Stimulated activated CD4-positive, alpha-beta T cell treated with anti-CD3 and anti-CD28 coated beads, Interleukin-12 subunit alpha, Interleukin-12 subunit beta, amount 100 ng/mL, for 4 hours (primary cell): Measurements from ENCODE around the gene PPP2R5C.

Source experiments
- DNase-seq: peaks from one replicate; pipeline ENCODE4 v3.0.0-alpha.2; 2020

PPP2R5C gene

DNA sequence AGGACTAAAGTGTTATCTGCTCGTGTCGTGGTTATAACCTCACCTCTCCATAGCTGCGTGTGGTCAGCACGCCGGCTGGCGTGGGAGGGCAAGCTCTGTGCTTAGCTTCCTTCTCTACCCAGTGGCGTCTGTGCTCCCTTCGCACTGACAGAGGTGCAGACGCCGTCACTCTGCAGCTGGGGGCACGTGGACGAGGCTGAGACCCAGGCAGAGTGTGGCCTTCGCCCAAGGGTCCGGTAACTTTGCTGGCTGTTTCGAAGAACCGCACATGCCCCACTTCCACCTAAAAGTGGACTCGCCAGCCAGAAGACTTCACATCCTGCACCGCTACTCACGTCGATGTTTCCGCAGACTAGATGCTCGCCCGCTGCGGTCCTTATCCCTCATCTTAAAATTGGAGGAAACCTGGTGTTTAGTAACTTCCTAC, 166.9 kb downstream of the PPP2R5C start:
- DNase-seq, result no peak

DNA sequence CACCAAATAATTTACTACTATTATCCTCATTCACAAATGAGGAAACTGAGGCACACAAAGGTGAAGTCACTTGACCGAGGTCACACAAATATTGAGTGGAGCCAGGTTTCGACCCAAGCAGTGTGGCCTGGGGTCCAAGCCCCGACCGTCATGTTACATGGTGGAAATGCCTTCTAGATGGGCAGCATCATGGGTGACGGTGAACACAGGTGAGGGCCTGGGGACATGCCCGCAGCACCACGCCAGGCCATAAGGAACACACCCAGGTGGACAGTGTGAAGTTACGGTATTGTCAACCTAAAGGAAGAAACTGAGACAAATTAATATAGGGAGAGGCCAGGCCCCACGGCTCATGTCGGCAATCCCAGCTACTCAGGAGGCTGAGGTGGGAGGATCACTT, 167.6 kb downstream of the PPP2R5C start:
- DNase-seq, result no peak

GRCh38 chr14:101929946-101930345, 168.4 kb downstream of the PPP2R5C start:
- DNase-seq, result no peak

DNA sequence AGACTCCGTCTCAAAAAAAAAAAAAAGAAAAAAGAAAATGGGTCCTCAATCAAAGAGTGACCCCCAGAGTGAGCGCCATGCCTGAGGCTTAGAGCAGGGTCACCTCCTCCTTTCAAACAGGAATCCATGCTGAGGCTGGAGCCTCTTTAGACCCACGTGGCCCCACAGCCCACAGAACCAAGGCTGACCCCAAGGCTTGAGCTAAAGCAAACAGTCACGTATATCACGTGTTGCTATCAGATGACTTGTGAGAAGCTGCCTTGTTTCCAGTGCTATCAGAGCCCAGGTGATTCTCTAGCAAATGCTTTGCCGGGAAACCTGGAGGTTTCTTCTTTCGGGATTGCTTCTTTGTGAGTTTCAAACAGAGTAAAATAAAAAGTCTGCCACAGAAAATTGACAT, 171.2 kb downstream of the PPP2R5C start:
- DNase-seq, result no peak

GRCh38 chr14:101933209-101933608, 171.7 kb downstream of the PPP2R5C start:
- no peak for DNase-seq

DNA sequence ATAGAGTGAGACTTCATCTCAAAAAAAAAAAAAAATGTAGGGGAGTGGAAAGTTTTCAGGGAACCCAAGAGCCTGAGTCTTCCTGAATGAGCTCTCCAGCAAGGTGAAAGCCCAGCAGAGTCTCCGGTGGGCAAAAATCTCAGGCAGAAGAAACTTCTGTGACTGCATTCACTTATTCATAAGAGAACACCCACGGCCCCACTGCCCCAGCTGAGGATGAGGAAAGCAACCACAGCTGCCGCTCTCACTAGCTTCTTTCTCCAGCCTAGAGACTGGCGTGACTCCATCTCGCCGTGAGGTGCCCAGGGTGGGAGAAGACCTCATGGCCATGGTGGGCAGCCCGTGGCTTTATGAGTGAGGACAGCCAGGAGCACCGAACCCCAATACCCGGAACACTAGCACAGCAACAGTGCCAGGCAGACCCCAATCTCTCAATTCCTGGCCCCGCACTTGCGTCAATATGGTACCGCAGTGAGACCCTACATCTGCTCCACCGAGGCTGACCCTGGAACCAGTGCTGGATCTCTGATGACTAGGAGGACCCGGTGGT, 173.2 kb downstream of the PPP2R5C start:
- no peak for DNase-seq

- DNase-seq, result no peak
Measured at GRCh38 chr14:101937926-101938767, 176.6 kb downstream of the PPP2R5C start.

DNA sequence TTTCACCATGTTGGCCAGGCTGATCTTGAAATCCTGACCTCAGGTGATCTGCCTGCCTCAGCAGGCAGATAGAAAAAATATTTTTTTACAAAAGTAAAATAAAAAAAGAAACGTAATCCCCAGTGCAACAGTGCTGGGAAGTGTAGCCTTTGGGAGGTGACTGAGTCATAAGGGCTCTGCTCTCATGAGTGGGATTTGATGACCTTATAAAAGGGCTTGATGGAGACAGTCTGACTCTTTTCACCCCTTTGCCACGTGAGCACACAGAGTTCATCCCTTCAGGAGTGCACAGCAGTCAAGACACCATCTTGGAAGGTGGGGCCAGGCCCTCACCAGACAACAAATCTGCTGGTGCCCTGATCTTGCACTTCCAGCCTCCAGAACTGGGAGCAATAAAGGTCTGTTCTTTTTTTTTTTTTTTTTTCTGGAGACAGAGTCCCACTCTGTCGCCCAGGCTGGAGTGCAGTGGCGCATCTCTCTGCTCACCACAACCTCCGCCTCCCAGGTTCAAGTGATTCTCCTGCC, 178.2 kb downstream of the PPP2R5C start:
- DNase-seq, result no peak

DNA sequence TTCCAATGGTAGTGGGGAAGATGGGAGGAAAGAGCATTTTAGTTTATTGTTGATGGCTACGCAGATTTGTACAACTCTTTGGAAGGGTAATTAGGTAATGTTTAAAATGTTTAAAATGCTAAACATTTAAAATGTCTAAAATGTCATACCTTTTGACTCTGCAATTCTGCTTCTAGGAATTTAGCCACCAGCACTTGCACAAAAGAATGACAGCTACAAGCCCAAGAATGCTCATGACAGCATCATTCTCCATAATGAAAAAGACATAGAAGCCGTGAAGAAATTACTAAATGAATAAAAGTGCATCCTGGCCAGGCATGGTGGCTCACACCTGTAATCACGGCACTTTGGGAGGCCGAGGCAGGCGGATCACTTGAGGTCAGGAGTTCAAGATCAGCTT, 182.9 kb downstream of the PPP2R5C start:
- no peak for DNase-seq

GRCh38 chr14:101945171-101945570, 183.7 kb downstream of the PPP2R5C start:
- DNase-seq, result no peak

- no peak for DNase-seq
Measured at GRCh38 chr14:101947577-101947903, 186.0 kb downstream of the PPP2R5C start.

DNA sequence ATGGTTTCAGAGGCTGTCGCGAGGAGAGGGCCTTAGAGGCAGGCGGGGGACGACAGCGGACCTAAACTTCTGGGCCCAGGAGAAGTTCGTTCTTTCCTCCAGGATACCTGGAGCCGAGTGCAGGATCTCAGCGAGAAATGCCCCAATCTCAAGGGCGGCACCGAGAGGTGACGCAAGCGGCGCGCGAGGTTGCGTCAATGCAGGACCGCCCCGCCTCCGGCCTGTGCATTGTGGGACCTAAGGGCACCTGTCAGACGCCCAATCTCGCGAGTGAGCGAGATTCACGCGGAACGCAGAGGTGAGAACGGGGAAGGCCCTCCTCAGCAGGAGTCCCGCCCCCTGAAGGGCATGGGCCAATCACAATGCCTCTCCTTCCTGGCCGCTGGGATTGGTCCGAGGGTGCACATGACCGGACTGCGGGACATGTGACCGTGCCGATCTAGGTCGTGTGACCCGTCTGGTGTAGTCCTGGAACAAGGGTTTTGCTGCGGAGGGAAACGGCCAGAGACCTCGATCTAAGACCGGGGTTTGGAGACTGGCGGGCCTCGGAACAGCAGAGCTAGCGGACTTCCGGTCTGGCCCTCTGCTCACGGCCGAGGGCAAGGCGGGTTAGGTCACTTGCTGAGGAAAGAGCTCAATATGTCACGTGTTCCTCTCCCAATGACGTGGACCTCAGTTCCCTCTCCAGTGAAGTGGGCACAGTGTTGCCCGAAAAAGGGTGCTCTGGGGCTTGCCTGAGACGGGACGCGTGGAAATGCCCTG, 186.6 kb downstream of the PPP2R5C start:
- DNase-seq, result peak; percentile 99

GRCh38 chr14:101948666-101949216, 187.2 kb downstream of the PPP2R5C start:
- DNase-seq, result peak; percentile 20

DNA sequence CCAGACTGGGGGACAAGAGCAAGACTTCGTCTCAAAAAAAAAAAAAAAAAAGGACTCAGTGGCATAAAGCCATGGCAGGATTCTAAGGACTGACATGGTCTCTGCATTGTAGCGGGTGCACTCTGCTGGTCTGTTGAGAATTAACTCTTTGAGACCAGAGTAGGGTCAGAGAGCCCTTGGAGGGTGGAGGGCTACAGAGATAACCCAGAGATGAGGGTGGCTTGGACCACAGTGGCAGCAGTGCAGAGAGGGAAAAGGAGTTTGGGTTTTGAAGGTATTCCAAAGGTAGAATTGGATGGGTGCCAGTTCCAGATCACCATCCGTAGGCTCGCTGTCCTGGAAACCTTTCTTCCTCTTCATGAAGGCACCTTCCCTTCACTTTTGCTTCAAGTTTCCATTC, 188.6 kb downstream of the PPP2R5C start:
- DNase-seq, result no peak

DNA sequence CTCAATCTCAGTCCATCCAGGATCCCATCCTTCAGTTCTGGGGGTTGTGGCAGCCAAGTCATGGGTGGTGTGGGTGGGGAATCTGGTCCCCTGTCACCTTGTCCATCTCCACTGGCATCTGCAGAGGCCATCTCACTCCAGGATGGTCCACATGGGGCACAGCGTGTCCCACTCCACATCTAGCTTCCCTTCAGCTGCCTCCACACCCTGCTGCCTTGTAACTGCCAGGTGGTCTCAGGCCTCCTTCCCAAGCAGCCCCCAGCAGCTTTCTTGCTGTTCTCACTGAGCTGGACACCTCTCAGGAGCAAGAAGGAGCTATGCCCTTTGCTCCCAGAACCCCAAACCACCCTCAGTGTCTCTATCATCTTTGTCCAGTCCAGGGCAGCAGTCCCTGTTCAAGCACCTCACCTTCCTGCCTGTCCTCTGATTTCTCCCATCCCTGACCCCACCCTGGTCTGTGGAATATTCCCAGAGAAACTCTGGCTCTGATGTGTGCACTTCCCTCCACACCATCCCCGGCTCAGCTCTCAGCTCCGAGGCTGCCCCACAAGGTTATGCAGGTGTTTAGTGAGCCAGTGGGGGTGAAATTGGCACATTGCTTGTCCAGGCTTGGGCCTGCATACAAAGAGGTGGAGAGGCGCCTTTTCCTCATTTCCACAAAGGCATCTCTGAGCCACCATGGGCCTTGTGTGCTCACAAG, 189.2 kb downstream of the PPP2R5C start:
- no peak for DNase-seq

DNA sequence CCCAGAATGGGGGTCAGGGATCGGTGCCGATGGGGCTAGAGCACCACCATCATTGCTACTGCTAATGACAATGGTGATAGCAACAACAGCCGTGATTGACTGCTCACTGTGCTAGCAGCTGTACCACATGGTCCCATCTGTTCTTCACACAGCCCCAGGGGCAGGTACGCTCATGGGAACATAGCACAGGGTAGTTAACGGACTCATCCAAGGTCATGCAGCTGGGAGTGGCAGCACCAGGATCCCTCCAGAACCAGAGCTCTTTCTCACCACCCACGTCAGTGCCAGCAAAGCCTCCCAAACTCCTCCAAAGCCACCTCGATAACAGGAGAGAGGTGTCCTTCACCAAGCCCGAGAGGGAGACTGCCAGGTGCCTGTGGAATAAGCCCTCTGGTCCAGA, 191.6 kb downstream of the PPP2R5C start:
- no peak for DNase-seq

- no peak for DNase-seq
Measured at GRCh38 chr14:101954501-101954900, 193.0 kb downstream of the PPP2R5C start.

DNA sequence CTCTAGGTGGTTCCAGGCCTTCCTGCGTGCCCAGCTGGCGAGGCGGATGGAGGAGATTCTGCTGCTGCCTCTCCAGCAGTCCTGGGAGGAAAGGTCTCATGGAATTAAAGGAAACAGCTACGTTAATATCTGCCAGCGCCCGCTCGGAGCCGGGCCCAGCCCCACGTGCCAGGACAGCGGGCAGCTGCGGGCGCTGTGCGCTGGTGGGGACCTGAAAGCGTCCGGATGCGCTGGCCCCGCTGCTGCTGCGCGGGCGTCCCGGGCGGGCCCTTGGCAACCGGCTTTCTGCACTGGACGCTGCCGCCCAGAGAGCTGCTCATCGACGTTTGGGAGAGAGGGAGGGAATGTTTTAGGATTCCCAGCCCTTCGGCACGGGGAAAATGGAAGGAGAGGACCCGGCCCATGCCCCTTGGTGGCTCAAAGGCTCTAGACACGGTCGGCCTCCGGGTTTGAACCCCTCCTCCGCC, 194.2 kb downstream of the PPP2R5C start:
- DNase-seq, result no peak

DNA sequence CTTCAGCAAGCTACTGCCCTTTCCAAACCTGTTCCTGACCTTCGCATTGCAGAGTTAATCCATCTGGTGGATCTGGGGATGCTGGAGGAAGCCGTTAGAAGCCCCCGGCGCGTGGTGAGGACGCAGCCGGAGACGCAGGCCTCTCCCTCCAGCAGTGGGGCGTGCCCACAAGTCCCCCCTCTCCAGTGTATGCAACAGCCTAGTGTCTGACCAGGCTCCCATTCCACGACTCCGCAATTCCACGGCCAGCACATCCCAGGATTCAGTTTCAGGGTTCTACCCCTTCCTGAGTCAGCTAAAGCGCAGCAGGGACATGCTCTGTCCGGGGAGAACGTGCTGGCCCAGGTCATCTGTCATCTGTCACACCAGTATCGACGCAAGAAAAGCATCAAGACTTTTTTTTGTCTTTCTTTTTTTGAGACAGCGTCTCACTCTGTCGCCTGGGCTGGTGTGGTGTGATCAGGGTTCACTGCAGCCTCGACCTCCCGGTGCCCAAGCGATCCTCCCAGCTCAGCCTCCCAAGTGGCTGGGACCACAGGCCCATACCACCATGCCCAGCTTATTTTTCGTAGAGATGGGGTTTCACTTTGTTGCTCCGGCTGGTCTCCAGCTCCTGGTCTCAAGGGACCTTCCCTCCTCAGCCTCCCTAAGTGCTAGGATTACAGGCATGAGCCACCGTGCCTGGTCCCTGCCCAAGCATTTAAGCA, 194.8 kb downstream of the PPP2R5C start:
- DNase-seq, result no peak

DNA sequence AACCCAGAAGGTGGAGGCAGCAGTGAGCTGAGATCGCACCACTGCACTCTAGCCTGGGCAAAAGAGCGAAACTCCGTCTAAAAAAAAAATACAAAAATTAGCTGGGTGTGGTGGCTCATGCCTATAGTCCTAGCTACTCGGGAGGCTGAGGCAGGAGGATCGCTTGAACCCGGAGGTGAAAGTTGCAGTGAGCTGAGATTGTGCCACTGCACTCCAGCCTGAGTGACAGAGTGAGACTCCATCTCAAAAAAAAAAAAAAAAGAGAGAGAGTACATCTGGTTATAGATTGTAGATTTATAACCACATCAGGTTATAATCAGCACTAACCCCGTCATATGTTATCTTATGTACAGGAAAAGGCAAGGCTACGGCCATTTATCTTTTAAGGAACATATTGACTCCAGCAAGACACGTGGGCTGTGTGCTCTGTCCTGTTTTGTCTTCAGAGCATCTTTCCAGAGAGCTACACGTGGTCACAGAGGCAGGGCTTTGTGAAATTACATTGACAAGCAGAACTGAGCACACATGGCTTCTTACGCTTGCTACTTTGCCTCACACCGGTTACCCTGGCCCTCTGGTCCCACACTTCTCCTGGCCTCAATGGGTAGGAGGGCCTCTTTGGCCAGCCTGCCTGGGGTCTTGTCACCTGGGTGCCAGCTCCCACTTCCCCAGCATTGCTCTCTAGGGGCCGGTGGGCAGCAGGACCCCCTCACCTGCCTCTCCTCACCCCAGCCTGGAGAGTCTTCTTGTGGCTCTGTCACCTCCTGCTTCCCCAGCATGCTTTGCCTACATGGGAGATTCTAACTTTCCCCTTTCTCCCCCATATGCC, 196.1 kb downstream of the PPP2R5C start:
- DNase-seq, result no peak
